ENCODE measurements around the gene PARK7. TPM values are rescaled to one million over a fixed set of nuclear protein-coding genes. Genes with fewer than 3 reads are reported as not detected.
A peak's percentile ranks its signal among the peaks of the same experiment; 100 is the strongest.

PARK7 gene
- total RNA-seq, result 100 to 1,000 TPM; 144 to 218 (median 173) TPM
- long read RNA-seq, transcript PARK7-201 (7 exons, 949 nt), result major isoform, 33 of 74 reads
- long read RNA-seq, transcript PARK7-209 (7 exons, 1,088 nt), result major isoform, 33 of 74 reads
- long read RNA-seq, partial matches to known transcripts, result 4 of 74 reads
- long read RNA-seq, other reads (novel, unspliced or antisense), result 4 of 74 reads

GRCh38 chr1:7961216-7962013, at the start of gene PARK7:
PARK7 (plus strand) TSS chr1:7961711; CDS start chr1:7962786, 1,075 bp downstream.
- peak; percentile 99 to 100 (median 100) for DNase-seq
- TF ChIP-seq POLR2A (IDR thresholded peaks at IDR 0.05), result peak; percentile 99
- TF ChIP-seq, protein P1, sequence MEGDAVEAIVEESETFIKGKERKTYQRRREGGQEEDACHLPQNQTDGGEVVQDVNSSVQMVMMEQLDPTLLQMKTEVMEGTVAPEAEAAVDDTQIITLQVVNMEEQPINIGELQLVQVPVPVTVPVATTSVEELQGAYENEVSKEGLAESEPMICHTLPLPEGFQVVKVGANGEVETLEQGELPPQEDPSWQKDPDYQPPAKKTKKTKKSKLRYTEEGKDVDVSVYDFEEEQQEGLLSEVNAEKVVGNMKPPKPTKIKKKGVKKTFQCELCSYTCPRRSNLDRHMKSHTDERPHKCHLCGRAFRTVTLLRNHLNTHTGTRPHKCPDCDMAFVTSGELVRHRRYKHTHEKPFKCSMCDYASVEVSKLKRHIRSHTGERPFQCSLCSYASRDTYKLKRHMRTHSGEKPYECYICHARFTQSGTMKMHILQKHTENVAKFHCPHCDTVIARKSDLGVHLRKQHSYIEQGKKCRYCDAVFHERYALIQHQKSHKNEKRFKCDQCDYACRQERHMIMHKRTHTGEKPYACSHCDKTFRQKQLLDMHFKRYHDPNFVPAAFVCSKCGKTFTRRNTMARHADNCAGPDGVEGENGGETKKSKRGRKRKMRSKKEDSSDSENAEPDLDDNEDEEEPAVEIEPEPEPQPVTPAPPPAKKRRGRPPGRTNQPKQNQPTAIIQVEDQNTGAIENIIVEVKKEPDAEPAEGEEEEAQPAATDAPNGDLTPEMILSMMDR (IDR thresholded peaks at IDR 0.05), result peak in 3 of 4 donors; percentile 38 to 54 (median 41)
- no peaks in the 10 kb centered on the region for H3K27me3 ChIP-seq
- under 1% methylated on average over 34 of the region's 81 CpGs for WGBS (ENCODE audit: insufficient coverage, low coverage, low lambda C conversion rate, missing lambda C conversion rate)
- H3K4me3 ChIP-seq, result peak within 1 kb of the TSS; percentile 71 to 92 (median 75)
- H3K9me3 ChIP-seq, result no peaks in the 10 kb centered on the region
- peaks cover 0 to 13% (median 3%) of the 10 kb centered on the region in 4 donors for H3K4me1 ChIP-seq
- peak; percentile 96 to 99 (median 97) for ATAC-seq
- intact Hi-C loops (cut with DNase I), result no loop called here
- peak within 1 kb of the TSS; percentile 83 to 95 (median 87) for H3K27ac ChIP-seq
- H3K36me3 ChIP-seq, result peaks cover 0 to 36% (median 22%) of the 10 kb centered on the region in 4 donors

DNA sequence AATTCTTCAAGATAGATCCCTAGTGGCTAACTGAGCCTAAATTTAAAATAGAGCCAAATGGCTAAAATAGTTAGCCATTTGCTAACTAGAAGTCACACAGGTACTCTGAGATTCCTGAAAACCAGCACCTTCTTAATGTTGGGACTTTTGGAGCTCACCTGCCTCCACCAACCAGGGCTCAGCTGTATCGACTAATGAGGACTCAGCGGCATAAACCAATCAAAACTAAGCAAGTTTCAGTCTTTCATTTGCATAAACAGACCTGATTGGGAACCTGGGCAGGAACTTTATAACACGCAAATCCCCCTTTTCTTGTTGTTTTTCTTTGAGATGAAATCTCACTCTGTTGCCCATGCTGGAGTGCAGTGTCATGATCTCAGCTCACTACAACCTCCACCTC, 49.4 kb upstream of the PARK7 start:
- Histone ChIP-seq H3K27ac (no peak overlapping the region), H3K9me3 (no peaks in the 10 kb centered on the region), H3K4me3 (no peak overlapping the region), H3K27me3 (peaks cover 0 to 8% of the 10 kb centered on the region in 2 donors), H3K4me1 (no peaks in the 10 kb centered on the region), H3K36me3 (no peaks in the 10 kb centered on the region)
- intact Hi-C loops (cut with DNase I), result no loop called here
- TF ChIP-seq POLR2A (IDR thresholded peaks at IDR 0.05), result no peak
- TF ChIP-seq, protein P1 (IDR thresholded peaks at IDR 0.05), result no peak
- 100% methylated on average over 2 of the region's 3 CpGs for WGBS (ENCODE audit: insufficient coverage, low coverage, low lambda C conversion rate, missing lambda C conversion rate)
- DNase-seq (no peak), ATAC-seq (no peak)

DNA sequence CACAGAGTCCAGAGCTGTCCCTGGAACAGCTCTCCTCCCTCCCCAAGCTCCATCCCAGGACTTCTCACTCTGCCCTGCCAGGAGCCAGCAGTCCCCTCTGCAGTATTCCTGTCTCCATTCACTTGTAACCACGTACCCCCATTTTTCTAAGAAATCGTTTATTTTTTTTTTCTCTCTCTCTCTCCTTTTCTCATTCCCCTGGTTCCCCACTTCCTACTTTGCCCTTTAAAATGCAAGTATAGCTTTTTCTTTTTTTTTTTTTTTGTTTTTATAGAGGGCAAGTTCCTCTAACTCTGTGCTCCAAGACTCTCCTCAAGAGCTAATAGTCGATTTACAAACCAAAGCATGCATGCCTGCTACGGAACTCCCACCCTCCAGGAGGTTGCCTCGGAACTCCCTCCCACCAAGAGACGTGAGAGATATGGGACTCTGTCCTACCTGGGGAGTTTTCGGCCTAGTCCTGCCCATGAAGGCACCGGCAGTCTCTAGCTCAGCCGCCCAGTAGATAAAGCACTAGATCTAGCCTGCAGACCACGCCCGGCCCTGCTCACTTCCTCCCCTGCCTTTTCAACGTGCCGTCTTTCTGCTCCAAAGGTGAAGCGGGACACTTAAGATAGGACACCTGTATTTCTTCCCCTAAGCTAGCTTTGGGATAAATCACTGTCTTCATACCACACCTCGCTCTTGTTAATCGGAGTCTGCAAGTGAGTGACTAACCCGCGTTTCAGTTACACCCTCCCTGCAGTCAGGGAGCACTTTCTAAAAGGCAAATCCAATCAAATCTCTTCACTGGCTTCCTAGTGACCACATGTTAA, 48.6 kb upstream of the PARK7 start:
- H3K27ac ChIP-seq, result no peak overlapping the region
- intact Hi-C loops (cut with DNase I), result no loop called here
- no peaks in the 10 kb centered on the region for H3K9me3 ChIP-seq
- ATAC-seq (no peak), DNase-seq (no peak)
- H3K4me1 ChIP-seq, result no peaks in the 10 kb centered on the region
- peaks cover 0 to 8% of the 10 kb centered on the region in 2 donors for H3K27me3 ChIP-seq
- TF ChIP-seq POLR2A (IDR thresholded peaks at IDR 0.05), result no peak
- no peaks in the 10 kb centered on the region for H3K36me3 ChIP-seq
- 49% methylated on average over 15 of the region's 18 CpGs for WGBS (ENCODE audit: insufficient coverage, low coverage, low lambda C conversion rate, missing lambda C conversion rate)
- no peak overlapping the region for H3K4me3 ChIP-seq

GRCh38 chr1:7915826-7916500, 45.5 kb upstream of the PARK7 start:
- no peak overlapping the region for H3K4me3 ChIP-seq
- H3K4me1 ChIP-seq, result no peaks in the 10 kb centered on the region
- no peaks in the 10 kb centered on the region for H3K9me3 ChIP-seq
- TF ChIP-seq POLR2A (IDR thresholded peaks at IDR 0.05), result no peak
- TF ChIP-seq, protein P1 (IDR thresholded peaks at IDR 0.05), result no peak
- H3K36me3 ChIP-seq, result no peaks in the 10 kb centered on the region
- ATAC-seq, result no peak
- peaks cover 0 to 8% of the 10 kb centered on the region in 2 donors for H3K27me3 ChIP-seq
- WGBS (ENCODE audit: insufficient coverage, low coverage, low lambda C conversion rate, missing lambda C conversion rate), result 59% methylated on average over 5 of the region's 5 CpGs
- intact Hi-C loops (cut with DNase I), result no loop called here
- H3K27ac ChIP-seq, result no peak overlapping the region
- no peak for DNase-seq

Data from right lobe of liver (tissue), 6 donors.